ENCODE data around the gene GALNT13.

The GALNT13 gene

DNA sequence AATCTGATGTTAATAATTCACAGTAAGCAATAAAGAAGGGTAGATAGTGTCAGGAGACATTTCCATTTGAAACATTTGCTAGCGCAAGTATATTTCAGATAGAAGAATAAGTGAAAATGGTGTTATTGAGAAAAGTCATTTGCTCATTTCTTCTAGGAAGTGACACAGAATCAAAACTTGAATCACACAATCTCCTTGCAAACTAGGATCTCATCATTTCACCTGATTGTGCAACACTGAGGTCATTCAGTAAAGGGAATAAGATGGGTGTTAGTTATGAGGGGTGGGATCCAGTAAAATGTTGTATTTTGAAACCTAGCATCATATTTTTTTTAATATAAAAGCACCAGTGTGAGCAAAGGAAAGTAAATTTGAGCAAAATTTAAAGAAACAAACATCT lies 618.8 kb downstream of the GALNT13 start:
- DNase-seq, result no peak

DNA sequence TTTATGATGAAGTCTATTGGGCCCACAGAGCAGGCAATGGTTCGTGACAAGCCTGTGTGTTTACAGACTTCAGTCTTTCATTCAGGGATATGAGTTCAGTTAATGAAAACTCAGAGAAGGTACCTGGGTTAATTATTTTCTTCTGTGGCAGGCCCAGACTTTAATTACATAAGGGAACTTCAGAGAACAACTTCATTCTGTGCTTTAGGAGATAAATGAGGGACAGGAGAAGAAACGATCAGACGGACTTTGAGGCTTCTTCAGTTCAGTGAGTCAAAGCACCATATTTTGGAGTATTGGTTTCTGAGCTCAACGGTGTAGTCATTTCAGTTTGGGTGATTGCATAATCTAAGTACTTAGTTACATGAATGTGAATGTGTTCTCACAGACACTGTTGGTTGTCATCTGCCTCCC lies 623.7 kb downstream of the GALNT13 start:
- no peak for DNase-seq

DNA sequence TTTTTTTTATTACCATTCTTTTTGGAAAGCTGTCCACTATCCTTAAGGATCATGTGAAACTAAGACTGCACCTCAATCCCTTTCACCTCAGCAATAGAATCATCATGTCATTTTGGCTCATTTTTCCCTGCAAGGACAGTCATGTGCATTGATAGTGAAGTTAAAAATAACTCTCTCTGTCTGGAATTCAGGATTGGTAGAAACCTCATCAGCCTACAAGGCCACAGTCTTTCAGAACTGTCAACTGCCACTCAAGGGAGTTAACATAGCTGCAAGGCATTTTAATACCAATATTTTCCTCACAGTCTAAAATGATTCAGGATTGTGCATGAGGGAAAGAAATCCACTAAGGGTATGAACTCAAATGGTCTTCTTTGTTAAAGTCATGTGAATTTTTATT lies 625.3 kb downstream of the GALNT13 start:
- DNase-seq, result no peak
